ENCODE measurements around the gene PHPT1. TPM values are rescaled to one million over a fixed set of nuclear protein-coding genes. Genes with fewer than 3 reads are reported as not detected.

The PHPT1 gene
- total RNA-seq, 1 experiment from 2014 or later: 94.7 TPM

DNA sequence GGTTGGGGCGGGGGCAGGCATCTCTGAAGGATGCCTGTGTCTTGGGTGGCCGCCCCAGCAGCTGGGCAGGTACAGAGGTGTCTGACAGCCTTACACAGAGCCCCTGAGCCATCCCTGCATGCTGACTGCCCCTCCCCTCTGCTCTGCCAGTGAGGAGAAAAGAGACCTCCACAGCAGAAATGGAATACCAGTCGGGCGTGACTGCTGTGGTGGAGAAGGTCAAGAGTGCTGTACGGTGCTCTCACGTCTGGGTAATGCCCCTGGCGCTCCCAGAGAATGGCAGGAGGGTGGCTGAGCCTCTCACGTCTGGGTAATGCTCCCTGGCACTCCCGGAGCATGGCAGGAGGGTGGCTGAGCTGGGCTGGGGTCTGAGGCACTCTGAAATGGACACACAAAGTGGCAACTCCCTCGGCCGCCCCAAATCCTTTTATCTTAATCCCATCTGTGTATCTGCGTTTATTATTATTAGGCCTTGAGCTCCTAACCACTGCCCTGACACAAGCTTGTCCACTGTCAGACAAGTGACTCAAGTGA, 43.9 kb upstream of the PHPT1 start:
- no peak for DNase-seq (ENCODE audit: low spot score)
- no peak for TF ChIP-seq EZH2 (IDR thresholded peaks at IDR 0.05; ENCODE audit: borderline replicate concordance, low read depth, low read length, poor library complexity, severe bottlenecking)
- TF ChIP-seq, protein P1, sequence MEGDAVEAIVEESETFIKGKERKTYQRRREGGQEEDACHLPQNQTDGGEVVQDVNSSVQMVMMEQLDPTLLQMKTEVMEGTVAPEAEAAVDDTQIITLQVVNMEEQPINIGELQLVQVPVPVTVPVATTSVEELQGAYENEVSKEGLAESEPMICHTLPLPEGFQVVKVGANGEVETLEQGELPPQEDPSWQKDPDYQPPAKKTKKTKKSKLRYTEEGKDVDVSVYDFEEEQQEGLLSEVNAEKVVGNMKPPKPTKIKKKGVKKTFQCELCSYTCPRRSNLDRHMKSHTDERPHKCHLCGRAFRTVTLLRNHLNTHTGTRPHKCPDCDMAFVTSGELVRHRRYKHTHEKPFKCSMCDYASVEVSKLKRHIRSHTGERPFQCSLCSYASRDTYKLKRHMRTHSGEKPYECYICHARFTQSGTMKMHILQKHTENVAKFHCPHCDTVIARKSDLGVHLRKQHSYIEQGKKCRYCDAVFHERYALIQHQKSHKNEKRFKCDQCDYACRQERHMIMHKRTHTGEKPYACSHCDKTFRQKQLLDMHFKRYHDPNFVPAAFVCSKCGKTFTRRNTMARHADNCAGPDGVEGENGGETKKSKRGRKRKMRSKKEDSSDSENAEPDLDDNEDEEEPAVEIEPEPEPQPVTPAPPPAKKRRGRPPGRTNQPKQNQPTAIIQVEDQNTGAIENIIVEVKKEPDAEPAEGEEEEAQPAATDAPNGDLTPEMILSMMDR (conservative IDR thresholded peaks at IDR 0.05; ENCODE audit: low read depth, low read length): no peak

DNA sequence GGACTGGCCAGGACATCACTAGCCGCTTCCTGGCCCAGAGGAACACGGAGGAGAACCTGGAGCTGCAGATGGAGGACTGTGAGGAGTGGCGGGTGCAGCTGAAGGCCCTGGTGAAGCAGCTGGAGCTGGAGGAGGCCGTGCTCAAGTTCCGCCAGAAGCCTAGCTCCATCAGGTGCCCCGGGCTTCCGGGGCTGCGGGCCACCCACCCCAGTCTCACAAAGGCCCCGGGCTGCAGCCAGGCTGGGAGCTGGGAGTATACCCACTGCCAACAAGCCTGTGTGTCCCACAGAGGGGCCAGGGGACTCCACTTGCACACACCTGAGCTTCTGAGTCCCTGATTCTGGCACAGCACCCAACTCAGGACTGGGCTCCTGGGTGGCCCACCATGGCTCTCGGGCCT, 43.1 kb upstream of the PHPT1 start:
- CTCF ChIA-PET: no interaction called here
- TF ChIP-seq, protein P1 (conservative IDR thresholded peaks at IDR 0.05; ENCODE audit: low read depth, low read length): no peak
- TF ChIP-seq EZH2 (IDR thresholded peaks at IDR 0.05; ENCODE audit: borderline replicate concordance, low read depth, low read length, poor library complexity, severe bottlenecking): no peak
- Histone ChIP-seq H3K27me3 (replicated peaks; ENCODE audit: insufficient read depth, low read depth, low read length, poor library complexity) (no peaks in the 10 kb centered on the region), H3K4me3 (ENCODE audit: low read depth, low read length, poor library complexity, severe bottlenecking) (no peak overlapping the region), H3K36me3 (ENCODE audit: insufficient read depth, low read length, poor library complexity, severe bottlenecking) (peaks cover 10% of the 10 kb centered on the region), H3K9me3 (ENCODE audit: low read depth, low read length, poor library complexity, severe bottlenecking) (no peaks in the 10 kb centered on the region), H3K4me1 (ENCODE audit: insufficient read depth, low read length, poor library complexity, severe bottlenecking) (peaks cover 29% of the 10 kb centered on the region), H3K27ac (ENCODE audit: low read depth, low read length, poor library complexity, severe bottlenecking) (no peak overlapping the region)
- DNase-seq (ENCODE audit: low spot score): no peak
- POLR2A ChIA-PET (ENCODE audit: low non-redundant PET): no interaction called here
- BruUV-seq (replicated peaks): no TSS peak
- intact Hi-C loops (cut with micrococcal nuclease; ENCODE audit: unreplicated experiment): no loop called here

More for the DNA sequence above, 43.9 kb upstream of the PHPT1 start:
- no TSS peak for BruUV-seq (replicated peaks)
- H3K4me3 ChIP-seq (ENCODE audit: low read depth, low read length, poor library complexity, severe bottlenecking): no peak overlapping the region
- peaks cover 7% of the 10 kb centered on the region for H3K36me3 ChIP-seq (ENCODE audit: insufficient read depth, low read length, poor library complexity, severe bottlenecking)
- no peak overlapping the region for H3K27ac ChIP-seq (ENCODE audit: low read depth, low read length, poor library complexity, severe bottlenecking)
- ChIA-PET CTCF (no interaction called here), POLR2A (ENCODE audit: low non-redundant PET) (no interaction called here)
- no peaks in the 10 kb centered on the region for H3K27me3 ChIP-seq (replicated peaks; ENCODE audit: insufficient read depth, low read depth, low read length, poor library complexity)
- no peaks in the 10 kb centered on the region for H3K9me3 ChIP-seq (ENCODE audit: low read depth, low read length, poor library complexity, severe bottlenecking)
- peaks cover 31% of the 10 kb centered on the region for H3K4me1 ChIP-seq (ENCODE audit: insufficient read depth, low read length, poor library complexity, severe bottlenecking)
- intact Hi-C loops (cut with micrococcal nuclease; ENCODE audit: unreplicated experiment): no loop called here

DNA sequence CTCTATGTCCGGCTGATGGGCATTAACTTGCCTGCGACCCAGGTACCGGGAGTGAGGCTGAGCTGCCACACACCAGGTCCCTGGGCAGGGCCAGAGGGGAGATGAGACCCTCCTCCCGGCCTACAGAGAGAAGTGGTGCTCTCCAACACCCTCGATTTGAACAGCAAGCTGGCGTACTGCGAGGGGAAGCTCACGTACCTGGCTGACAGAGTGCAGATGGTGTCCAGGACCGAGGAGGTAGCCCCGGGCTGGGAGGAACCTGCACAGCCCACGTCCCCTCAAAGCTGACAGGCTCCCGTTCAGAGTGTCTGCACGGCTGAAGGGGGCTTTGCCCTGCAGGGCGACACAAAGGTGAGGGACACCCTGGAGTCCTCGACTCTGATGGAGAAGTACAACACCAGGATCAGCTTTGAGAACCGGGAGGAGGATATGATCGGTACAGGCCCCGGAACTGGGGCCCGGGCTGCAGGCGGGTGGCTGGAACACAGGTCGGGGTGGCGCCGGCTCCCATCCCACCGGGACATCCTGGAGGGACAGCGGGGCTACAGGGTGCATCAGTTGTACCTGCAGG, 42.5 kb upstream of the PHPT1 start:
- Histone ChIP-seq H3K27ac (ENCODE audit: low read depth, low read length, poor library complexity, severe bottlenecking) (peak overlapping the region; percentile 93), H3K9me3 (ENCODE audit: low read depth, low read length, poor library complexity, severe bottlenecking) (no peaks in the 10 kb centered on the region), H3K4me1 (ENCODE audit: insufficient read depth, low read length, poor library complexity, severe bottlenecking) (peaks cover 26% of the 10 kb centered on the region), H3K27me3 (replicated peaks; ENCODE audit: insufficient read depth, low read depth, low read length, poor library complexity) (no peaks in the 10 kb centered on the region), H3K4me3 (ENCODE audit: low read depth, low read length, poor library complexity, severe bottlenecking) (peak overlapping the region; percentile 98), H3K36me3 (ENCODE audit: insufficient read depth, low read length, poor library complexity, severe bottlenecking) (peaks cover 15% of the 10 kb centered on the region)
- POLR2A ChIA-PET (ENCODE audit: low non-redundant PET): no interaction called here
- TF ChIP-seq, protein P1 (conservative IDR thresholded peaks at IDR 0.05; ENCODE audit: low read depth, low read length): no peak
- no peak for TF ChIP-seq EZH2 (IDR thresholded peaks at IDR 0.05; ENCODE audit: borderline replicate concordance, low read depth, low read length, poor library complexity, severe bottlenecking)
- BruUV-seq (replicated peaks): no TSS peak
- DNase-seq (ENCODE audit: low spot score): no peak
- CTCF ChIA-PET: no interaction called here
- intact Hi-C loops (cut with micrococcal nuclease; ENCODE audit: unreplicated experiment): no loop called here
